ENCODE results near the gene CYP8B1. TPM values are rescaled to one million over a fixed set of nuclear protein-coding genes. Genes with fewer than 3 reads are reported as not detected.

CYP8B1 gene
- total RNA-seq, 1 donor from 2014 or later, result not detected

DNA sequence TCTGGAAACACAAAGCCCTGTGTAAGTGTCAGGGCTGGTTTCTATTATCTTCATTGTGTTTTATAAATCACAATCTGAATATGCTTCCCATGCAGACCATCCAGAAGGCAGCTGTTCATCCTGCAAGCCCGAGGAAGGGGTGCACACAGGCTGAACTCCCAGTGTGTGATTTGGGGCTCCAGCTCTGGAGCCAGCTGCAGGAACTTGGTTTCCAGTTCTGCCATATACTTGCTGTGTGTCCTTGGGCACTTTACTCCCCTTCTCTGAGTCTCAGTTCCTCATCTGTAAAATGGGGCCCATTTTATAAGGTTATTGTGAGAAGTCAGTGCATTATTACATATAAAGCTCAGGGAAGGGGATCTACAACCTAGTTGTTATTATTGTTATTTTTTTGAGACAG is 22.6 kb downstream of the CYP8B1 start:
- Mint-ChIP-seq H3K27me3 (no peaks in the 10 kb centered on the region), H3K27ac (no peak overlapping the region)
- no peak for DNase-seq

DNA sequence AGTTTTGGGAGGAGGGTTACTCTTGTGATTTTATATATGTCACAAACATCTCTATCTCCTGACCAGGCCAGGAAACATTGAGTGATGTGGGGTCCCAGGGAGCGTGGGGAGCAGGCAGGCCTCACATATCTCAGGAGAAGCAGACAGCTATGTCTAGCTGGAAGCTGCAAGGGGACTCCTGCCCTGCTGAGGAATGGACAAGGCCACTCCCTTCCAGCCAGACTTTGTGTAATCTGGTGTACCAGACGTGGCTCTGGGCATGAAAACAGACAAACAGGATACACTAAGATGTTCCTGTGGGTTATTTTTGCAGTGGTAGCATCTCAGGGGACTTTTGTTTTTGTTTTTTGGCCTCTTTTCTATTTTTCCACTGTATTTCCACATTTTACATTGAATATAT is 23.2 kb downstream of the CYP8B1 start:
- Mint-ChIP-seq H3K9me3 (no peaks in the 10 kb centered on the region), H3K27me3 (no peaks in the 10 kb centered on the region), H3K36me3 (ENCODE audit: low read depth) (no peaks in the 10 kb centered on the region), H3K4me3 (no peak overlapping the region), H3K4me1 (peaks cover 34% of the 10 kb centered on the region), H3K27ac (no peak overlapping the region)
- no peak for DNase-seq
- TF ChIP-seq, protein P1, sequence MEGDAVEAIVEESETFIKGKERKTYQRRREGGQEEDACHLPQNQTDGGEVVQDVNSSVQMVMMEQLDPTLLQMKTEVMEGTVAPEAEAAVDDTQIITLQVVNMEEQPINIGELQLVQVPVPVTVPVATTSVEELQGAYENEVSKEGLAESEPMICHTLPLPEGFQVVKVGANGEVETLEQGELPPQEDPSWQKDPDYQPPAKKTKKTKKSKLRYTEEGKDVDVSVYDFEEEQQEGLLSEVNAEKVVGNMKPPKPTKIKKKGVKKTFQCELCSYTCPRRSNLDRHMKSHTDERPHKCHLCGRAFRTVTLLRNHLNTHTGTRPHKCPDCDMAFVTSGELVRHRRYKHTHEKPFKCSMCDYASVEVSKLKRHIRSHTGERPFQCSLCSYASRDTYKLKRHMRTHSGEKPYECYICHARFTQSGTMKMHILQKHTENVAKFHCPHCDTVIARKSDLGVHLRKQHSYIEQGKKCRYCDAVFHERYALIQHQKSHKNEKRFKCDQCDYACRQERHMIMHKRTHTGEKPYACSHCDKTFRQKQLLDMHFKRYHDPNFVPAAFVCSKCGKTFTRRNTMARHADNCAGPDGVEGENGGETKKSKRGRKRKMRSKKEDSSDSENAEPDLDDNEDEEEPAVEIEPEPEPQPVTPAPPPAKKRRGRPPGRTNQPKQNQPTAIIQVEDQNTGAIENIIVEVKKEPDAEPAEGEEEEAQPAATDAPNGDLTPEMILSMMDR (IDR thresholded peaks at IDR 0.05), result no peak
- CTCF ChIA-PET, result interaction anchor here (1.7 kb wide), 1 partner anchor 29 kb away, joined by 4 read pairs; no protein-coding TSS in a partner anchor
- intact Hi-C loops (cut with micrococcal nuclease), result no loop called here
- ATAC-seq (ENCODE audit: low read depth), result no peak
- POLR2A ChIA-PET, result no interaction called here

More for the DNA sequence above, 22.6 kb downstream of the CYP8B1 start:
- Mint-ChIP-seq H3K4me3 (no peak overlapping the region), H3K4me1 (peaks cover 28% of the 10 kb centered on the region), H3K36me3 (ENCODE audit: low read depth) (no peaks in the 10 kb centered on the region), H3K9me3 (no peaks in the 10 kb centered on the region)
- CTCF ChIA-PET, result interaction anchor here (1.7 kb wide), 1 partner anchor 29 kb away, joined by 4 read pairs; no protein-coding TSS in a partner anchor
- POLR2A ChIA-PET, result no interaction called here
- TF ChIP-seq, protein P1 (IDR thresholded peaks at IDR 0.05), result no peak
- intact Hi-C loops (cut with micrococcal nuclease), result no loop called here
- ATAC-seq (ENCODE audit: low read depth), result no peak

DNA sequence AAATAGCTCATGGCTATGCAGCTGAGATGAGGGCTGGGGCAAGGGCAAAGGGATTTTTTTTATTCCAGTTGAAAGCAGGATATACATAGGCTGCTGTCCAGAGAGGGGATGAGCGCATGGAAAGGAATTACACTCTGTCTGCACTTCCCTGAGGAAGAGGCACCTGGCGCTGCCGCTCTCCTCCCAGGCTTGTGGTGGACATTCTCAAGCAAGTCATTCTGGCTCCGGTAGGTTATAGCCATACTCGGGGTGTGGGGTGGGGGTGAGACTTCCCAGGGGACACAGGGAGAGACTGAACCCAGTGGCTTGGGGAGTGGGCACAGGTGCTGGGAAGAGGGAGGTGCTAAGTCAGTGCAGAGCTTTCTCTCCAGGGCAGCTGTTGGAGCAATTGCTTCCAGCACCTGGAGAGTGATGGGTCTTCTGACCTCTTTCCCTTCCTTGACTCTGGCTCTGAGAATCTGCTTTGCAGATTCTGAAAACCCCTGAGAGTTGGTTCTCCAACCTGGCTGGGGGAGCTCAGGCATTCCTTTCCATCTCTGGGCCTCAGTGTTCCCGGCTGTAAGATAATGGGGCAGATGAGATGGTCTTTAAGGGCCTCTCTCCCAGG is 24.3 kb downstream of the CYP8B1 start:
- ChIA-PET CTCF (no interaction called here), POLR2A (interaction anchor here (1.2 kb wide), 1 partner anchor 11 kb away, joined by 3 read pairs; no protein-coding TSS in a partner anchor)
- H3K27me3 Mint-ChIP-seq, result no peaks in the 10 kb centered on the region
- H3K9me3 Mint-ChIP-seq, result no peaks in the 10 kb centered on the region
- TF ChIP-seq, protein P1 (IDR thresholded peaks at IDR 0.05), result no peak
- H3K4me1 Mint-ChIP-seq, result peaks cover 36% of the 10 kb centered on the region
- H3K36me3 Mint-ChIP-seq (ENCODE audit: low read depth), result no peaks in the 10 kb centered on the region
- no peak overlapping the region for H3K4me3 Mint-ChIP-seq
- DNase-seq (no peak), ATAC-seq (ENCODE audit: low read depth) (no peak)
- H3K27ac Mint-ChIP-seq, result no peak overlapping the region
- intact Hi-C loops (cut with micrococcal nuclease), result no loop called here

DNA sequence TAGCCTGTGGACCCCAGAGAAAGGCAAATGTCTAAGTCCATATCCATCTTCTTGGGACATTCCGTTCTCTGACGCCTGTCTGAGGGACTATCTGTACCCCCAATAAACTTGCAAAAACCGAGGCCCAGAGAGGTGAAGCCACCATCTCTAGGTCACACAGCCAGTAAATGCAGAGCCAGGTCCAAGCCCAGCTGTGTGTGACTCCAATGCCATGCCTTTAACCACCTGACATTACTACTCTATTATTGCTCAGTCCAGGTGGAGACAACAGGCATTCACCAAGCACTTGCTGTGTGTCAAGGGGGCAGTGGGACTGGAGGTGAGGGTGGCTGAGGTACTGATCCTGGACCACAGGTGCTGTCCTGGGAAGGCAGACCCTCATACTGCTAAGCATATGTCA is 25.4 kb downstream of the CYP8B1 start:
- no peak overlapping the region for H3K4me3 Mint-ChIP-seq
- ChIA-PET CTCF (no interaction called here), POLR2A (interaction anchor here (1.2 kb wide), 1 partner anchor 10 kb away, joined by 3 read pairs; no protein-coding TSS in a partner anchor)
- no peak for DNase-seq
- H3K27ac Mint-ChIP-seq, result no peak overlapping the region
- no peaks in the 10 kb centered on the region for H3K9me3 Mint-ChIP-seq
- H3K4me1 Mint-ChIP-seq, result peaks cover 33% of the 10 kb centered on the region
- intact Hi-C loops (cut with micrococcal nuclease), result no loop called here
- no peak for ATAC-seq (ENCODE audit: low read depth)
- no peaks in the 10 kb centered on the region for H3K36me3 Mint-ChIP-seq (ENCODE audit: low read depth)
- H3K27me3 Mint-ChIP-seq, result no peaks in the 10 kb centered on the region
- TF ChIP-seq, protein P1 (IDR thresholded peaks at IDR 0.05), result no peak

DNA sequence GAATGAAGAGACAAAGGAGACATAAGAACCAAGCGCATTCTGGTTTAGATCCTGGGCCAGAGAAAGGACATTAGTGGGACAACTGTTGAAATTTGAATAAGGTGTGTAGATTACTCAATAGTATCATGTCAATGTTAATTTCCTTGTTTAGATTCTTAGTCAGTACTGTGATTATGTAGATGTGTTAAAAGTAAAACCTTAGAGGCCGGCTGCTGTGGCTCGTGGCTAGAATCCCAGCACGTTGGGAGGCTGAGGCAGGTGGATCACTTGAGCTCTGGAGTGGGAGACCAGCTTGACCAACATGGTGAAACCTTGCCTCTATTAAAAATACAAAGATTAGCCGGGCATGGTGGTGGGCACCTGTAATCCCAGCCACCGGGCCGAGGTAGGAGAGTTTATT is 26.7 kb downstream of the CYP8B1 start:
- peaks cover 36% of the 10 kb centered on the region for H3K4me1 Mint-ChIP-seq
- intact Hi-C loops (cut with micrococcal nuclease), result loop anchor here (5.0 kb wide), 1 partner anchor 47 kb away; the partner anchor contains the start of gene HIGD1A
- POLR2A ChIA-PET, result no interaction called here
- TF ChIP-seq, protein P1 (IDR thresholded peaks at IDR 0.05), result no peak
- no peaks in the 10 kb centered on the region for H3K36me3 Mint-ChIP-seq (ENCODE audit: low read depth)
- CTCF ChIA-PET, result no interaction called here
- H3K9me3 Mint-ChIP-seq, result no peaks in the 10 kb centered on the region
- DNase-seq (no peak), ATAC-seq (ENCODE audit: low read depth) (no peak)
- no peak overlapping the region for H3K4me3 Mint-ChIP-seq
- H3K27me3 Mint-ChIP-seq, result no peaks in the 10 kb centered on the region
- H3K27ac Mint-ChIP-seq, result no peak overlapping the region
